HL-60 (cell line): Measurements from ENCODE around the gene OR56A1.

Source experiments
- CTCF ChIP-seq: IDR thresholded peaks from one replicate; pipeline ENCODE4 v1.5.1; 2011; ENCODE audit warnings: low read length, control low read depth, inconsistent platforms; ENCODE audit not compliant: insufficient read depth
- POLR2AphosphoS5 ChIP-seq: IDR thresholded peaks from 2 replicates; pipeline ENCODE4 v1.6.1; 2012; ENCODE audit warnings: low read depth
- SPI1 ChIP-seq: IDR thresholded peaks from 2 replicates; pipeline ENCODE4 v1.6.1; 2012; ENCODE audit warnings: low read depth, mild to moderate bottlenecking, borderline replicate concordance

- TF ChIP-seq CTCF (no peak), POLR2AphosphoS5 (no peak), SPI1 (no peak)
Measured at GRCh38 chr11:6055569-6055968, 25.0 kb upstream of the OR56A1 start.
